HCT116 (cell line): ENCODE measurements around the gene SAMHD1. TPM values are rescaled to one million over a fixed set of nuclear protein-coding genes. Genes with fewer than 3 reads are reported as not detected.
A peak's percentile ranks its signal among the peaks of the same experiment; 100 is the strongest.

Source experiments
- ATAC-seq: fragments of 200-7000 bp; cut with Tn5 transposase; 2 replicates; pipeline ENCODE4 v1.9.1; 2020; ENCODE audit warnings: mild to moderate bottlenecking, moderate library complexity
- BruUV-seq: library from RNA; stranded (reverse); fragments of 400-500 nt; replicated peaks from 2 replicates; lab custom pipeline; 2021; lab: Mats Ljungman, UMichigan
- CTCF ChIA-PET: fragments of 300-600 bp; sonication (Branson Sonifier 250); formaldehyde crosslinking; loops from one replicate; lab custom pipeline; 2021; ENCODE audit warnings: antibody characterized with exemption; lab: Charles Lee
- POLR2A ChIA-PET: fragments of 300-600, 350-600 bp; sonication (Branson Sonifier 250); formaldehyde crosslinking; loops from one replicate; lab custom pipeline; 2021; ENCODE audit warnings: antibody characterized with exemption; lab: Charles Lee
- RAD21 ChIA-PET, 2 experiments: fragments of 300-600 bp; sonication (Branson Sonifier 250); formaldehyde crosslinking; loops; one replicate each; lab custom pipeline; 2023; ENCODE audit warnings: low total read pairs in 2 of 2; ENCODE audit not compliant: uncharacterized antibody in 2 of 2, unreplicated experiment in 2 of 2, low non-redundant PET in 1 of 2; lab: Charles Lee
- DNase-seq: peaks from one replicate; pipeline ENCODE4 v3.0.0-alpha.2; 2010; ENCODE audit warnings: low read depth, low spot score
- H2AFZ ChIP-seq: fragments of 200-600 bp; shearing (Covaris generic), sonication (generic); 2 replicates; pipeline ENCODE4 v1.6.1; 2017; ENCODE audit warnings: low read depth, mixed run types, mixed read lengths, antibody characterized with exemption, low read length; ENCODE audit not compliant: poor library complexity, severe bottlenecking
- H3K27ac ChIP-seq: 2 replicates; pipeline ENCODE4 v1.5.1; 2012; ENCODE audit warnings: low read depth, low read length
- H3K27me3 ChIP-seq: fragments of 200-600 bp; sonication (generic); 2 replicates; pipeline ENCODE4 v1.6.1; 2016; ENCODE audit warnings: mixed run types, low read length, mixed read lengths; ENCODE audit not compliant: insufficient read depth
- H3K36me3 ChIP-seq, 2 experiments: fragments of 200-500 bp in 1 of 2; fragments of 200-600 bp in 1 of 2; sonication (Bioruptor generic) in 1 of 2; sonication (generic) in 1 of 2; 2 replicates each; pipeline versions ENCODE4 v1.5.1 to v1.6.1; 2014 to 2016; ENCODE audit warnings: low read length in 2 of 2, inconsistent platforms in 1 of 2, mixed read lengths in 1 of 2, mixed run types in 1 of 2; ENCODE audit not compliant: insufficient read depth in 2 of 2, control insufficient read depth in 1 of 2
- H3K4me1 ChIP-seq, 2 experiments: fragments of 200-600 bp in 1 of 2; sonication (generic) in 1 of 2; 2 replicates each; pipeline versions ENCODE4 v1.5.1 to v1.6.1; 2012 to 2017; ENCODE audit warnings: low read length in 2 of 2, inconsistent platforms in 1 of 2, mild to moderate bottlenecking in 1 of 2, mixed read lengths in 1 of 2, mixed run types in 1 of 2, moderate library complexity in 1 of 2; ENCODE audit not compliant: insufficient read depth in 2 of 2, control insufficient read depth in 1 of 2
- H3K4me2 ChIP-seq: fragments of 200-600 bp; sonication (generic); 2 replicates; pipeline ENCODE4 v1.6.1; 2017; ENCODE audit warnings: mixed run types, low read length, mixed read lengths
- H3K4me3 ChIP-seq, 2 experiments: fragments of 200-600 bp in 1 of 2; sonication (generic) in 1 of 2; replicated peaks in 1 of 2; 2 replicates each; pipeline ENCODE4 v1.5.1; 2011 to 2016; ENCODE audit warnings: low read length in 2 of 2, control low read depth in 1 of 2, low read depth in 1 of 2, mild to moderate bottlenecking in 1 of 2, mixed read lengths in 1 of 2, mixed run types in 1 of 2
- H3K79me2 ChIP-seq: fragments of 200-600 bp; sonication (generic); 2 replicates; pipeline ENCODE4 v1.6.1; 2017; ENCODE audit warnings: mild to moderate bottlenecking, mixed run types, low read length, moderate library complexity, mixed read lengths; ENCODE audit not compliant: insufficient read depth
- H3K9ac ChIP-seq: fragments of 200-600 bp; sonication (generic); 2 replicates; pipeline ENCODE4 v1.6.1; 2016; ENCODE audit warnings: low read length, mixed read lengths
- H3K9me2 ChIP-seq: fragments of 200-600 bp; sonication (generic), shearing (Covaris generic); 2 replicates; pipeline ENCODE4 v1.6.1; 2017; ENCODE audit warnings: mixed run types, mild to moderate bottlenecking, moderate library complexity; ENCODE audit not compliant: insufficient read depth
- H3K9me3 ChIP-seq, 2 experiments: fragments of 200-500 bp in 1 of 2; fragments of 200-600 bp in 1 of 2; sonication (Bioruptor generic) in 1 of 2; sonication (generic) in 1 of 2; 2 replicates each; pipeline ENCODE4 v1.6.1; 2014 to 2017; ENCODE audit warnings: low read length in 2 of 2, mixed read lengths in 2 of 2, inconsistent platforms in 1 of 2, low read depth in 1 of 2, mild to moderate bottlenecking in 1 of 2, mixed run types in 1 of 2, moderate library complexity in 1 of 2; ENCODE audit not compliant: control insufficient read depth in 1 of 2, insufficient read depth in 1 of 2
- H4K20me1 ChIP-seq: fragments of 200-600 bp; sonication (generic), shearing (Covaris generic); 2 replicates; pipeline ENCODE4 v1.6.1; 2017; ENCODE audit warnings: mixed run types, mild to moderate bottlenecking, moderate library complexity; ENCODE audit not compliant: insufficient read depth
- CBX3 ChIP-seq: IDR thresholded peaks from 2 replicates; pipeline ENCODE4 v1.6.1; 2012; ENCODE audit warnings: low read depth
- ELF1 ChIP-seq: IDR thresholded peaks from 2 replicates; pipeline ENCODE4 v1.6.1; 2012; ENCODE audit warnings: low read depth, borderline replicate concordance
- MAX ChIP-seq: IDR thresholded peaks from 2 replicates; pipeline ENCODE4 v1.6.1; 2012
- POLR2A ChIP-seq: IDR thresholded peaks from 2 replicates; pipeline ENCODE4 v1.7.0; 2011; ENCODE audit warnings: borderline replicate concordance; ENCODE audit not compliant: insufficient read depth, insufficient read length; ENCODE audit errors: extremely low read depth
- POLR2AphosphoS5 ChIP-seq: IDR thresholded peaks from 2 replicates; pipeline ENCODE4 v1.6.1; 2011; ENCODE audit warnings: mild to moderate bottlenecking, low read depth, low read length, moderate library complexity
- RAD21 ChIP-seq: IDR thresholded peaks from 2 replicates; pipeline ENCODE4 v1.6.1; 2012; ENCODE audit warnings: low read depth, mild to moderate bottlenecking
- SRF ChIP-seq: IDR thresholded peaks from 2 replicates; pipeline ENCODE4 v1.6.1; 2012; ENCODE audit warnings: low read depth
- YY1 ChIP-seq: IDR thresholded peaks from 2 replicates; pipeline ENCODE4 v1.6.1; 2011; ENCODE audit warnings: low read length, low read depth, moderate library complexity, mild to moderate bottlenecking; ENCODE audit not compliant: insufficient replicate concordance; ENCODE audit errors: extremely low read depth
- ZFX ChIP-seq: fragments of 450-650 bp; IDR thresholded peaks from 2 replicates; pipeline ENCODE4 v1.6.1; 2017
- intact Hi-C: fragments of 100-400 bp; cut with micrococcal nuclease; formaldehyde crosslinking; loops from 2 replicates; pipeline ENCODE4 v1.10.0; 2022
- total RNA-seq: library from RNA; stranded (reverse); gene quantifications from one replicate; pipeline ENCODE4 v1.2.1, GENCODE V29; 2021; ENCODE audit not compliant: unreplicated experiment
- TF ChIP-seq, protein P1 (sequence below): IDR thresholded peaks from 2 replicates; pipeline ENCODE4 v1.6.1; 2012
- TF ChIP-seq, protein P2 (sequence below), 3 experiments: fragments of 200-600 bp in 1 of 3; sonication (generic) in 1 of 3; IDR thresholded peaks in 2 of 3; conservative IDR thresholded peaks in 1 of 3; 2 replicates each; pipeline ENCODE4 v1.5.1; 2012 to 2017; ENCODE audit warnings: low read depth in 2 of 3, low read length in 2 of 3, antibody characterized with exemption in 1 of 3, borderline replicate concordance in 1 of 3, control low read depth in 1 of 3, mild to moderate bottlenecking in 1 of 3, mixed read lengths in 1 of 3, mixed run types in 1 of 3, moderate library complexity in 1 of 3; ENCODE audit not compliant: insufficient read depth in 1 of 3

Gene SAMHD1
- total RNA-seq, 1 experiment from 2014 or later: 21.4 TPM

DNA sequence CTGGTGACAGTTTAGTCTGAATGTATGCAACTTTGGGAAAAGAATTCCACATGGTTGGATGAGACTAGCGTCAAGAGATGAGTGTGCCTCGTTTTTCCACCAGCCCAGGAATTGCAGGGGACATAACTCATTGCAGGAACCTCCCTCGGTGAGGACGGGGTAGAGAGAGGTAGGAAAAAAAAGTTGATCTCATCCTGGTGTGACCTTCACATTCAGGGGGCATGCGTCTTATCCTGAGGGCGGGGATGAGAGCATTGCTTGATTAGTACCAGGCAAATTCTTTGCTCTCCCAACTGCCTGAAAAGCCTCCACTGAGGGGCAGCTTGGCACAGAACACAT lies 63.8 kb downstream of the SAMHD1 start:
- intact Hi-C loops: loop anchor here (10.0 kb wide), 1 partner anchor 273 kb away; no protein-coding TSS in a partner anchor
- peak overlapping the region; percentile 14; the same call in 1 of the 2 replicates for H3K4me2 ChIP-seq
- no peaks in the 10 kb centered on the region for H4K20me1 ChIP-seq
- TF ChIP-seq MAX (no peak), ZFX (no peak), ELF1 (no peak), RAD21 (no peak), YY1 (no peak), SRF (no peak), POLR2AphosphoS5 (no peak), POLR2A (no peak), CBX3 (no peak)
- TF ChIP-seq, protein P1, sequence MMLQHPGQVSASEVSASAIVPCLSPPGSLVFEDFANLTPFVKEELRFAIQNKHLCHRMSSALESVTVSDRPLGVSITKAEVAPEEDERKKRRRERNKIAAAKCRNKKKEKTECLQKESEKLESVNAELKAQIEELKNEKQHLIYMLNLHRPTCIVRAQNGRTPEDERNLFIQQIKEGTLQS: no peak
- TF ChIP-seq, protein P2, sequence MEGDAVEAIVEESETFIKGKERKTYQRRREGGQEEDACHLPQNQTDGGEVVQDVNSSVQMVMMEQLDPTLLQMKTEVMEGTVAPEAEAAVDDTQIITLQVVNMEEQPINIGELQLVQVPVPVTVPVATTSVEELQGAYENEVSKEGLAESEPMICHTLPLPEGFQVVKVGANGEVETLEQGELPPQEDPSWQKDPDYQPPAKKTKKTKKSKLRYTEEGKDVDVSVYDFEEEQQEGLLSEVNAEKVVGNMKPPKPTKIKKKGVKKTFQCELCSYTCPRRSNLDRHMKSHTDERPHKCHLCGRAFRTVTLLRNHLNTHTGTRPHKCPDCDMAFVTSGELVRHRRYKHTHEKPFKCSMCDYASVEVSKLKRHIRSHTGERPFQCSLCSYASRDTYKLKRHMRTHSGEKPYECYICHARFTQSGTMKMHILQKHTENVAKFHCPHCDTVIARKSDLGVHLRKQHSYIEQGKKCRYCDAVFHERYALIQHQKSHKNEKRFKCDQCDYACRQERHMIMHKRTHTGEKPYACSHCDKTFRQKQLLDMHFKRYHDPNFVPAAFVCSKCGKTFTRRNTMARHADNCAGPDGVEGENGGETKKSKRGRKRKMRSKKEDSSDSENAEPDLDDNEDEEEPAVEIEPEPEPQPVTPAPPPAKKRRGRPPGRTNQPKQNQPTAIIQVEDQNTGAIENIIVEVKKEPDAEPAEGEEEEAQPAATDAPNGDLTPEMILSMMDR (IDR thresholded peaks at IDR 0.05 in 2 of 3, conservative IDR thresholded peaks at IDR 0.05 in 1 of 3; ENCODE audit: borderline replicate concordance in 1 of 3, insufficient read depth in 1 of 3, low read depth in 2 of 3, low read length in 2 of 3): no peak
- H3K9me2 ChIP-seq: no peaks in the 10 kb centered on the region
- no peaks in the 10 kb centered on the region for H3K27me3 ChIP-seq
- DNase-seq: no peak
- no peak overlapping the region for H3K9ac ChIP-seq
- ChIA-PET POLR2A (no interaction called here), RAD21 (no interaction called here), CTCF (interaction anchor here (1.3 to 1.6 kb wide), 2 partner anchors 15 to 52 kb away, joined by 3 to 4 read pairs; no protein-coding TSS in a partner anchor)
- no peaks in the 10 kb centered on the region for H3K79me2 ChIP-seq
- no peak overlapping the region for H3K27ac ChIP-seq
- no peaks in the 10 kb centered on the region for H3K36me3 ChIP-seq
- no peak overlapping the region for H3K4me3 ChIP-seq
- H3K9me3 ChIP-seq: no peaks in the 10 kb centered on the region
- BruUV-seq: no TSS peak
- ATAC-seq: no peak
- no peak overlapping the region for H2AFZ ChIP-seq
- peaks cover 8 to 10% of the 10 kb centered on the region in 2 experiments; a peak in 3 of 4 replicates for H3K4me1 ChIP-seq
